SH-SY5Y (cell line): ENCODE results near the gene FGF16.

Experiments used
- GATA2 ChIP-seq: IDR thresholded peaks from 2 replicates; pipeline ENCODE4 v1.6.1; 2011; ENCODE audit warnings: mild to moderate bottlenecking, low read depth, low read length
- GATA3 ChIP-seq: IDR thresholded peaks from 2 replicates; pipeline ENCODE4 v1.6.1; 2011; ENCODE audit warnings: low read depth, mild to moderate bottlenecking, low read length, moderate library complexity

FGF16 gene

DNA sequence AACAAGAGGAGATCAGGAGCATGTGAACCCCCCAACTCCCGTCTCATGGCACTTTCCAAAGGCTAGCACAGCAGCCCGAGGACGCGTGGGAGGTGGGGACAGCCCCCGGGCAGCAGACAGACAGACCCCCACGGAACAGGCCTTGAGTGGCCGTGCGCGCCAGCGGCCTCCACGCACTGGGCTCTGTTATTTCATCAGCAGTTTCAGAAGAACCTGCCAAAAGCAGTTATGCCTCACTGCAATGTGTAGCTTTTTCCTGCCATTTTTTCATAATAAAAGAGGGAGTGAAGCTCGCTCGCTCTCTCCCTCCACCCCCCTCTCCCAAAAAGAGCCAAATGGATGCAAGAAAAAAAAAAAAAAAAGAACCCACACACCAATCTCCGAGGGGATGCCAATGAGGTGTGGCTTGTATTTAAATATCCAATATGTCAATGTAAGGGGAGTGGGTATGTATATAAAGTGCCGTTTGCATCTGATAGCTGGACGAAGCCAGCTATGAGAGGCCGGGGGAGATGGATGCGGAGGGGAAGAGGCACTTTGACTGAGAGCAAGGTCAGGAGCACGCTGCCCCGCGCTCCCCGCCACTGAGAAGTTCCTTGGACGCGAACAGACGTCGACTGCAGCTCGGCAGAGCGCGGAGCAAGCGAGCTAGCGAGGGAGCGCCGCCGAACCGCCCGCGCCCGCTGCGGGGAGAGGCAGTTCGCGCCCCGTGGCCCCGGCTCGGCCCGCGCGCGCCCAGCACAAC is at the start of gene FGF16:
TSS of gene FGF16 (plus strand) at position 482 of the 745 bp plus-strand sequence. CDS start 286 bp downstream, outside the sequence.
- TF ChIP-seq GATA2: no peak
- TF ChIP-seq GATA3: no peak

GRCh38 chrX:77398330-77398954 is 48.7 kb upstream of the FGF16 start:
- TF ChIP-seq GATA2: no peak
- TF ChIP-seq GATA3: no peak

GRCh38 chrX:77404419-77404818 is 42.8 kb upstream of the FGF16 start:
- TF ChIP-seq GATA2 (no peak), GATA3 (no peak)

DNA sequence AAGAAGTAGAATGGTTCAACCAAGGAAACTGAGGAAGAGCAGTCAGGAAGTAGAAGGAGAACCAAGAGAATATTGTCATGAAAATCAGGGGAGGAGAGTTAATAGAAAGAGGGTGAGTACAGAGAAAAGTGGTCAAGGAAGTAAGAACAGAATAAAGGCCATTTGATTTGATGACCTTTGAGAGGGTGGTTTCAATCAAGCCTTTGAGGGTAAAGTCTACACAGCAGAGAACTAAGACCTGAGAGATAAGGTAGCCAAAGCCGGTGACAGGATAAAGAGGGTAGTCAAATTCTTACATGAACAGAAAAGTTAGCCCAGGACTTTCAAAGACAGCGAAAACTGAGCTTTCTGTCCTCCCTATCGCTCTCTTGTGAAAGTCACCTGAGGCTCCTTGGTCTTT is 34.6 kb upstream of the FGF16 start:
- TF ChIP-seq GATA3: no peak
- TF ChIP-seq GATA2: no peak

- TF ChIP-seq GATA2 (no peak), GATA3 (no peak)
Observed at GRCh38 chrX:77415161-77415560, 32.0 kb upstream of the FGF16 start.

DNA sequence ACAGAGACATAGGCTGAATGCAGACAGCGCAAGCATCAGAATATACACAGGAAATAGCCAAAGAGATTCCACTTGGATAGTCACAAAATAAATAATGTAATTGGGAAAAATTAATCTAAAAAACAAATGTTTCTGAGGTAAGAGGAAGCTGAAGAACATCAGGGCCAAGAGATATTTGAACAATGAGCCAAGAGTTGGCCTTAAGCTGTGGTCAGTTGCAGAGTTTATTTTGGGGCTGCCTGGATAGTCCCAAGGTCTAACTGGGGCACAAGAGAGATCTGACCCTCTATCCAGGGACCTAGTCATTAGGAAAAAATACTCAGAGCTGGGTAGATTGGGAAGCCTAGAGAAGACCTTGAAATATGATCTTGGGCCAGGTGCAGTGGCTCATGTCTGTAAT is 31.3 kb upstream of the FGF16 start:
- TF ChIP-seq GATA3: no peak
- no peak for TF ChIP-seq GATA2

- no peak for TF ChIP-seq GATA2
Observed at GRCh38 chrX:77422891-77423648, 24.1 kb upstream of the FGF16 start.

GRCh38 chrX:77426811-77427210 is 20.4 kb upstream of the FGF16 start:
- TF ChIP-seq GATA3 (no peak), GATA2 (no peak)

DNA sequence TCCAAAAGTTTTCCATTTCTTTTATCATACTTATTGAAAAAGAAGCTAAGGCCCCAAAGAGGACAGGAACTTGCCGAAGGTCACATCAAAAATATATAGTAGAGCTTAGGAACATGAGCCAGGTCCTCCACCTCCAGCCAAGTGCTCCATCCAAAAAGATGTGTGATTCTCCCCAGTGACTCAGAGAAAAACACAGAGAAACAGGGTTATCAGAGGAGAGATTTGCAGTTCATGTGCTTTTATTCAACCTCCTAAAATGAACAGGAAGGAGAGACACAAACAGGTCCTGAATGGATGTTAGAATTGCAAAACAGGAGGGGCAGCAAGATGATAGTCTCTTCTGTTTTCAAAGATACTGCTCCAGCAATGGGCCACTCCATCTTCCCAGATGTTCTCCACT is 19.6 kb upstream of the FGF16 start:
- TF ChIP-seq GATA2: no peak
- no peak for TF ChIP-seq GATA3

DNA sequence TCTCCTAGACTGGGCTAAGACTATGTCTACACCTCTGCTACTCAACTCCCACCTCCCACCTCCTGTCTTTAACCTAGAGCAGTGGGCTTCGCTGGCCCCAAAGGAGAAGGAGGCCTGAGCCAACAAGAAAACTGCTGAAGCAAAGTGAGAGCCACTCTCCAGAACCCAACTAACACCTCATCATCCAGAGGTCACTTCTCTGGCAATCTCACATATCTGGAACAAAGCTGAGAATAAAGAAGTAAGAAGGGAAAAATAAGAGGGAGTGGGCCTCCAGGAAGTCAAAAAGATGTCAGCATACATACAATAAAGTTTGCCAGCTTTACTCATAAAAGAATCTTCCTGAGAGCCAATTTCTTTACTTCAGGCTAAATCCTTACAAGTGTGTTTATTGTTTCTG is 18.6 kb upstream of the FGF16 start:
- TF ChIP-seq GATA3: no peak

GRCh38 chrX:77431227-77431626 is 16.0 kb upstream of the FGF16 start:
- no peak for TF ChIP-seq GATA2
- TF ChIP-seq GATA3: no peak

- TF ChIP-seq GATA2 (no peak), GATA3 (no peak)
Observed at GRCh38 chrX:77433001-77433400, 14.2 kb upstream of the FGF16 start.

DNA sequence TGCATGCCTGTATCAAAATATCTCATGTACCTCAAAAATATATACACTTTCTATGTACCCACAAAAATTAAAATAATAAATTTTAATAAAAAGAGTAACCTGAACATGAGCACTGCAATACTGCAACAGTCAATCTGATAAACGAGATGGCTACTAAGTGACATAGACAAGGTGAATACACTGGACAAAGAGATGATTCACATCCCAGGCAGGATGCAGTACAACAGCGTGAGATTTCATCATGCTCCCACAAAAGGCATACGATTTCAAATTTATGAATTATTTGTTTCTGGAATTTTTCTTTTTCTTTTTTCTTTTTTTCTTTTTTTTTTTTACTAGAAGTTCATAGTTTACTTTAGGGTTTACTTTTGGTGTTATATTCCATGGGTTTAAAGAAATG is 12.2 kb upstream of the FGF16 start:
- TF ChIP-seq GATA2: no peak
- TF ChIP-seq GATA3: no peak

GRCh38 chrX:77436271-77436670 is 10.9 kb upstream of the FGF16 start:
- TF ChIP-seq GATA2: no peak
- no peak for TF ChIP-seq GATA3

DNA sequence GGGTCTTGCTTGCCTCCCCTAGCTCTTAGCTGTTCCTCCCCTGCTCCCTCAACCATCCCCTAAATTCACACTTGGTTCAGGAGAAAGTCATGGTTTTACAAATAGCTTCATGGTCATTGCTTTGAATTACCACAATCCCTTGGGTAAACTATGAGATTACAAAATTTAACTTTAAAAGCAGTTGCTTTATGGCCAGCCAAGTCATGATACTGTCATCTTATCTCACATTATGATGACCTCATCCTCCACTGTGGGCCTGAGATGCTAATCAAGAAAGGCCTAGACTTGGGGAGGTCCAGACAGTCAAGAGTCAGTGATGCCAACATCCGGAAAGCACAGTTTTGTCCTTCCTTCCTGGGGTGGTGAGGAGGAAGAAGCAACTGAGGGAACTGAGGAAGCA is 10.5 kb upstream of the FGF16 start:
- TF ChIP-seq GATA3 (no peak), GATA2 (no peak)

DNA sequence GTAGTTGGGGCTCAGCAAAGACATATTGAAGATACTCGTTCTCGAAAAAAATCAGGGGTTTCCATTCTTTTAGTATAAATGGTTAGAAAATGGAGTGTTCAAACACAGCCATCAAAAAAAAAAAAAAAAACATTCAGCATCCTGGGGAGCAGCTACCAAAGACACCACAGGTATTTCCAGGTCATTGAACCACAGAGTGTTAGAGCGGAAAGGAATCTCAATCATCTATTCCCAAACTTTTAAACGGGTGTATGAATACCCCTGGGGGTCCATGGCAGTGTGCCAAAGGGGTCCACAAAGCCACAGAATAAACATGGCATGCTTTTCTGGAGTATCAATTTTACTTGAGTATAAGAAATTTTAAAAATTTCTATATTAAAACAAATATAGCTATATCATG is 6.9 kb upstream of the FGF16 start:
- TF ChIP-seq GATA3: no peak
- TF ChIP-seq GATA2: no peak
